Esophagus muscularis mucosa (tissue), 4 donors: ENCODE measurements around the gene TRIML2. TPM values are rescaled to one million over a fixed set of nuclear protein-coding genes. Genes with fewer than 3 reads are reported as not detected.

Experiments
- DNase-seq: peaks from one replicate; pipeline ENCODE4 v3.0.0-alpha.2; 2017; ENCODE audit errors: extremely low spot score
- H3K27ac ChIP-seq, 4 donors: fragments of 200-600 bp; sonication (generic); replicated peaks in 1 of 4; 1 replicate in 3 of 4; 2 replicates in 1 of 4; pipeline ENCODE4 v1.5.1; 2016 to 2019; ENCODE audit warnings: mild to moderate bottlenecking in 1 of 4
- H3K27me3 ChIP-seq, 4 donors: fragments of 200-600 bp; sonication (generic); one replicate each; pipeline versions ENCODE4 v1.5.1 to v1.6.0; 2016 to 2019
- H3K36me3 ChIP-seq, 4 donors: fragments of 200-600 bp; sonication (generic); one replicate each; pipeline ENCODE4 v1.5.1; 2016 to 2019
- H3K4me1 ChIP-seq, 4 donors: fragments of 200-600 bp; sonication (generic); one replicate each; pipeline ENCODE4 v1.5.1; 2016 to 2019
- H3K4me3 ChIP-seq, 4 donors: fragments of 200-600 bp; sonication (generic); 1 replicate in 2 of 4; 2 replicates in 2 of 4; pipeline ENCODE4 v1.5.1; 2016 to 2019; ENCODE audit warnings: mild to moderate bottlenecking in 4 of 4, moderate library complexity in 1 of 4
- H3K9me3 ChIP-seq, 4 donors: fragments of 200-600 bp; sonication (generic); 1 replicate in 3 of 4; 2 replicates in 1 of 4; pipeline ENCODE4 v1.5.1; 2016 to 2019
- CTCF ChIP-seq, 3 experiments: fragments of 200-600 bp in 2 of 3; fragments of 450-650 bp in 1 of 3; sonication (generic) in 2 of 3; IDR thresholded peaks; one replicate each; pipeline ENCODE4 v1.5.1; 2017 to 2019; ENCODE audit warnings: antibody characterized with exemption in 3 of 3, mild to moderate bottlenecking in 2 of 3, moderate library complexity in 1 of 3
- EP300 ChIP-seq: sonication (generic); formaldehyde crosslinking; IDR thresholded peaks from one replicate; pipeline ENCODE4 v1.6.1; 2017; ENCODE audit warnings: antibody characterized with exemption
- POLR2A ChIP-seq: fragments of 450-650 bp; IDR thresholded peaks from one replicate; pipeline ENCODE4 v1.6.1; 2017; ENCODE audit warnings: antibody characterized with exemption, moderate library complexity, mild to moderate bottlenecking, low read depth
- POLR2AphosphoS5 ChIP-seq, 2 donors: sonication (generic); formaldehyde crosslinking; IDR thresholded peaks; one replicate each; pipeline ENCODE4 v1.6.1; 2017; ENCODE audit warnings: antibody characterized with exemption in 2 of 2
- WGBS: methylation state at CpG from one replicate; pipeline ENCODE4 v1.1.5; 2018; 5-methylcytosine and 5-hydroxymethylcytosine counted together
- intact Hi-C: fragments of 100-400 bp; cut with DNase I; formaldehyde crosslinking; loops from one replicate; pipeline ENCODE4 v1.15.1; 2023
- total RNA-seq, 4 donors: library from RNA; depleted of rRNA; stranded (reverse); fragments of >200 nt; gene quantifications; one replicate each; pipeline versions ENCODE4 v1.1.0 to v1.2.1, GENCODE V29; 2016

Gene TRIML2
- under 1 TPM in 1 of 4 donors, not detected in 3; 0.66 TPM for total RNA-seq

- no peaks in the 10 kb centered on the region for H3K9me3 ChIP-seq
- intact Hi-C loops, result no loop called here
Measured at GRCh38 chr4:188109157-188109755, at the start of gene TRIML2. Gene TRIML2 (minus strand): TSS chr4:188109603. CDS start chr4:188105368, 4,235 bp downstream.

GRCh38 chr4:188158336-188158735 is 48.9 kb upstream of the TRIML2 start:
- no peaks in the 10 kb centered on the region for H3K27me3 ChIP-seq
- 95% methylated on average over 10 of the region's 10 CpGs for whole genome bisulfite sequencing

More at GRCh38 chr4:188109157-188109755, at the start of gene TRIML2:
- no peaks in the 10 kb centered on the region for H3K27me3 ChIP-seq
- no peak within 1 kb of the TSS for H3K4me3 ChIP-seq
- DNase-seq, result no peak
- H3K36me3 ChIP-seq, result no peaks in the 10 kb centered on the region
- H3K27ac ChIP-seq, result no peak within 1 kb of the TSS
- 71% methylated on average over 11 of the region's 11 CpGs for WGBS
- no peaks in the 10 kb centered on the region for H3K4me1 ChIP-seq
- TF ChIP-seq CTCF (IDR thresholded peaks at IDR 0.05), result no peak

GRCh38 chr4:188154668-188155405 is 45.4 kb upstream of the TRIML2 start:
- WGBS, result 90% methylated on average over 11 of the region's 11 CpGs
- no peak for DNase-seq
- no peaks in the 10 kb centered on the region for H3K4me1 ChIP-seq
- no peak overlapping the region for H3K4me3 ChIP-seq
- no peak overlapping the region for H3K27ac ChIP-seq
- H3K9me3 ChIP-seq, result peaks cover 0 to 8% (median 3%) of the 10 kb centered on the region in 4 donors
- no peak for TF ChIP-seq POLR2A
- TF ChIP-seq EP300, result no peak
- TF ChIP-seq POLR2AphosphoS5 (IDR thresholded peaks at IDR 0.05), result no peak
- TF ChIP-seq CTCF (IDR thresholded peaks at IDR 0.05), result no peak
- H3K27me3 ChIP-seq, result no peaks in the 10 kb centered on the region
- no peaks in the 10 kb centered on the region for H3K36me3 ChIP-seq
- intact Hi-C loops, result no loop called here

More at GRCh38 chr4:188158336-188158735, 48.9 kb upstream of the TRIML2 start:
- no peak overlapping the region for H3K27ac ChIP-seq
- H3K4me1 ChIP-seq, result no peaks in the 10 kb centered on the region
- DNase-seq, result no peak
- no peak overlapping the region for H3K4me3 ChIP-seq
- H3K36me3 ChIP-seq, result no peaks in the 10 kb centered on the region
- TF ChIP-seq POLR2A (no peak), CTCF (IDR thresholded peaks at IDR 0.05) (no peak)
- peaks cover 0 to 8% (median 3%) of the 10 kb centered on the region in 4 donors for H3K9me3 ChIP-seq
- intact Hi-C loops, result no loop called here

- Histone ChIP-seq H3K27me3 (peaks cover 0 to 3% (median 0%) of the 10 kb centered on the region in 4 donors), H3K9me3 (no peaks in the 10 kb centered on the region), H3K36me3 (no peaks in the 10 kb centered on the region), H3K4me1 (no peaks in the 10 kb centered on the region), H3K4me3 (no peak overlapping the region), H3K27ac (no peak overlapping the region)
- no peak for TF ChIP-seq EP300
- WGBS, result 87% methylated on average over 6 of the region's 6 CpGs
- no peak for DNase-seq
- intact Hi-C loops, result no loop called here
Measured at GRCh38 chr4:188147776-188148175, 38.4 kb upstream of the TRIML2 start.

- H3K27ac ChIP-seq, result no peak overlapping the region
- no peaks in the 10 kb centered on the region for H3K36me3 ChIP-seq
- H3K4me3 ChIP-seq, result no peak overlapping the region
- no peak for DNase-seq
- TF ChIP-seq CTCF (IDR thresholded peaks at IDR 0.05) (no peak), POLR2A (no peak), POLR2AphosphoS5 (IDR thresholded peaks at IDR 0.05) (no peak)
- H3K9me3 ChIP-seq, result no peaks in the 10 kb centered on the region
- intact Hi-C loops, result no loop called here
- no peaks in the 10 kb centered on the region for H3K4me1 ChIP-seq
- 93% methylated on average over 11 of the region's 11 CpGs for WGBS
- peaks cover 0 to 3% (median 0%) of the 10 kb centered on the region in 4 donors for H3K27me3 ChIP-seq
Measured at GRCh38 chr4:188147176-188147575, 37.8 kb upstream of the TRIML2 start.
